GM12878 (cell line): Measurements from ENCODE around the gene ZNF646. TPM values are rescaled to one million over a fixed set of nuclear protein-coding genes. Genes with fewer than 3 reads are reported as not detected.

Experiments
- ATAC-seq: fragments of 200-7000 bp; cut with Tn5 transposase; 3 replicates; pipeline ENCODE4 v1.9.1; 2020; ENCODE audit warnings: mild to moderate bottlenecking, moderate library complexity
- BruUV-seq: library from RNA; stranded (reverse); fragments of 400-500 nt; replicated peaks from 2 replicates; lab custom pipeline; 2021; lab: Mats Ljungman, UMichigan
- CTCF ChIA-PET: fragments of 300-600 bp; sonication (Branson Sonifier 250); formaldehyde crosslinking; extraction: SDS; loops from one replicate; lab custom pipeline; 2021; ENCODE audit warnings: inconsistent platforms; lab: Yijun Ruan, JAX
- POLR2A ChIA-PET: fragments of 350-600 bp; formaldehyde crosslinking; extraction: SDS; loops from one replicate; lab custom pipeline; 2021; ENCODE audit warnings: inconsistent platforms; lab: Charles Lee
- RAD21 ChIA-PET: fragments of 300-600 bp; sonication (Branson Sonifier 250); formaldehyde crosslinking; loops from one replicate; lab custom pipeline; 2023; ENCODE audit warnings: antibody characterized with exemption; ENCODE audit not compliant: unreplicated experiment; lab: Charles Lee
- SMC1A ChIA-PET: fragments of 300-600 bp; sonication (Branson Sonifier 250); formaldehyde crosslinking; loops from one replicate; lab custom pipeline; 2023; ENCODE audit not compliant: unreplicated experiment, uncharacterized antibody; lab: Charles Lee
- DNase-seq: peaks from one replicate; pipeline ENCODE4 v3.0.0-alpha.2; 2011; ENCODE audit warnings: low read depth, low spot score
- FAIRE-seq: peaks from 3 replicates; lab custom pipeline; 2011; peaks lifted over from hg19 to GRCh38; lab: Jason Lieb, UNC
- H2AFZ ChIP-seq: 2 replicates; pipeline ENCODE4 v1.6.0; 2011; ENCODE audit warnings: low read depth, low read length, control low read depth; ENCODE audit not compliant: control insufficient read depth
- H3K27ac ChIP-seq: 2 replicates; pipeline ENCODE4 v1.5.1; 2011; ENCODE audit warnings: control low read depth; ENCODE audit not compliant: control insufficient read depth, insufficient read depth
- H3K27me3 ChIP-seq, 2 experiments: replicated peaks in 1 of 2; 2 replicates each; pipeline versions ENCODE4 v1.6.0 to v1.6.1; 2011; ENCODE audit warnings: low read length in 1 of 2; ENCODE audit not compliant: control insufficient read depth in 2 of 2, insufficient read depth in 2 of 2
- H3K36me3 ChIP-seq, 2 experiments: 2 replicates each; pipeline ENCODE4 v1.5.1; 2011; ENCODE audit warnings: low read length in 1 of 2; ENCODE audit not compliant: control insufficient read depth in 2 of 2, insufficient read depth in 2 of 2
- H3K4me1 ChIP-seq: 2 replicates; pipeline ENCODE4 v1.6.1; 2011; ENCODE audit warnings: mild to moderate bottlenecking, low read length, moderate library complexity, mixed read lengths; ENCODE audit not compliant: control insufficient read depth, insufficient read depth
- H3K4me2 ChIP-seq: 2 replicates; pipeline ENCODE4 v1.6.0; 2011; ENCODE audit warnings: control low read depth; ENCODE audit not compliant: control insufficient read depth, insufficient read depth
- H3K4me3 ChIP-seq: fragments of 200-600 bp; sonication (generic); 2 replicates; pipeline ENCODE4 v1.5.1; 2016
- H3K79me2 ChIP-seq: 2 replicates; pipeline ENCODE4 v1.6.0; 2011; ENCODE audit warnings: low read length; ENCODE audit not compliant: control insufficient read depth, insufficient read depth
- H3K9ac ChIP-seq: 2 replicates; pipeline ENCODE4 v1.8.0; 2011; ENCODE audit warnings: low read length, control low read depth, mixed read lengths; ENCODE audit not compliant: control insufficient read depth, insufficient read depth
- H3K9me3 ChIP-seq: replicated peaks from 3 replicates; pipeline ENCODE4 v1.5.1; 2011; ENCODE audit warnings: mild to moderate bottlenecking, low read length; ENCODE audit not compliant: control insufficient read depth, insufficient read depth
- H4K20me1 ChIP-seq: 2 replicates; pipeline ENCODE4 v1.6.0; 2011; ENCODE audit not compliant: control insufficient read depth, insufficient read depth
- BCL11A ChIP-seq: IDR thresholded peaks from 2 replicates; pipeline ENCODE4 v1.6.1; 2011; ENCODE audit warnings: low read depth, low read length
- CEBPZ ChIP-seq: fragments of 150-350 bp; IDR thresholded peaks from 2 replicates; pipeline ENCODE4 v1.6.1; 2016; ENCODE audit warnings: low read depth, low read length
- EGR1 ChIP-seq, 2 experiments: IDR thresholded peaks; 1 replicate in 1 of 2; 2 replicates in 1 of 2; pipeline ENCODE4 v1.6.1; 2011 to 2012; ENCODE audit warnings: low read depth in 2 of 2, low read length in 2 of 2, borderline replicate concordance in 1 of 2, mild to moderate bottlenecking in 1 of 2, moderate library complexity in 1 of 2
- USF1 ChIP-seq: IDR thresholded peaks from 2 replicates; pipeline ENCODE4 v1.6.1; 2011; ENCODE audit warnings: borderline replicate concordance, low read depth, mild to moderate bottlenecking, moderate library complexity, mixed read lengths, low read length; ENCODE audit not compliant: insufficient read depth; ENCODE audit errors: extremely low read length
- ZNF207 ChIP-seq: fragments of 450-650 bp; IDR thresholded peaks from 2 replicates; pipeline ENCODE4 v1.6.1; 2014; ENCODE audit warnings: antibody characterized with exemption, mild to moderate bottlenecking, borderline replicate concordance
- WGBS: methylation state at CpG from one replicate; pipeline ENCODE4 v1.1.6; 2016; ENCODE audit warnings: low lambda C conversion rate; ENCODE audit not compliant: insufficient replicate concordance, insufficient coverage; ENCODE audit errors: missing lambda C conversion rate; 5-methylcytosine and 5-hydroxymethylcytosine counted together
- in situ Hi-C: fragments of 300-500 bp; cut with MboI; formaldehyde crosslinking; loops from 9 replicates; pipeline ENCODE4 v1.14.3; 2018; ENCODE audit warnings: mixed read lengths
- intact Hi-C: fragments of 100-400 bp; cut with micrococcal nuclease; formaldehyde crosslinking; loops from one replicate; pipeline ENCODE4 v1.14.2; 2022; ENCODE audit not compliant: unreplicated experiment
- polyA plus RNA-seq, 11 experiments: library from polyadenylated mRNA; depleted of rRNA in 4 of 11; unstranded in 6 of 11; stranded (reverse) in 5 of 11; fragments of >200 nt; fragmentation: Nextera tagmentation in 4 of 11; fragmentation: Illumina TruSeq in 1 of 11; extraction: Ambion mirVana in 4 of 11; extraction: Trizol in 1 of 11; gene quantifications; 1 replicate in 1 of 11; 2 replicates in 10 of 11; pipeline versions ENCODE4 v1.2.1 to v1.2.3, GENCODE V29; 2011 to 2016; ENCODE audit warnings: inconsistent platforms in 2 of 11, missing spikeins in 2 of 11, low read depth in 1 of 11
- total RNA-seq, 4 experiments: library from RNA; depleted of rRNA in 3 of 4; stranded (reverse); fragments of >200 nt in 3 of 4; fragmentation: Illumina TruSeq in 1 of 4; extraction: Trizol in 1 of 4; gene quantifications; 2 replicates each; pipeline versions ENCODE4 v1.2.1 to v1.2.3, GENCODE V29; 2013 to 2021

The ZNF646 gene
- total and polyA plus RNA-seq, 10 of the 15 experiments (the other 5 are each of a cell fraction or from before 2014, with no cell fraction given) = 0.10 to 21.8 (median 6.4) TPM

GRCh38 chr16:31110106-31111034 lies 36.1 kb downstream of the ZNF646 start:
- RAD21 ChIA-PET = no interaction called here
- Histone ChIP-seq H3K4me3 (no peak overlapping the region), H3K27me3 (no peaks in the 10 kb centered on the region), H3K9ac (no peak overlapping the region), H3K4me2 (no peak overlapping the region), H3K79me2 (peaks cover 13% of the 10 kb centered on the region), H4K20me1 (no peaks in the 10 kb centered on the region), H2AFZ (no peak overlapping the region), H3K27ac (no peak overlapping the region), H3K36me3 (peaks cover 0 to 4% of the 10 kb centered on the region in 2 experiments; a peak in 3 of 4 replicates), H3K9me3 (no peaks in the 10 kb centered on the region), H3K4me1 (peaks cover 22% of the 10 kb centered on the region)
- ATAC-seq (no peak), FAIRE-seq (no peak), DNase-seq (no peak)
- intact Hi-C loops (loop anchor here (10.0 kb wide), 1 partner anchor 764 kb away; the partner anchor contains the start of gene ZNF267), in situ Hi-C loops (loop anchor here (10.0 kb wide), 1 partner anchor 764 kb away; the partner anchor contains the start of gene ZNF267)
- TF ChIP-seq BCL11A (no peak), CEBPZ (no peak), EGR1 (IDR thresholded peaks at IDR 0.05; ENCODE audit: borderline replicate concordance in 1 of 2, low read depth in 2 of 2, low read length in 2 of 2) (no peak), ZNF207 (no peak), USF1 (no peak)
- WGBS = 81% methylated on average over 26 of the region's 26 CpGs
- CTCF ChIA-PET = interaction anchor here (1.6 kb wide), 1 partner anchor 168 kb away, joined by 3 read pairs; no protein-coding TSS in a partner anchor
- no TSS peak for BruUV-seq
- POLR2A ChIA-PET = no interaction called here
- SMC1A ChIA-PET = no interaction called here
